ENCODE results near the gene SEC24B.

DNA sequence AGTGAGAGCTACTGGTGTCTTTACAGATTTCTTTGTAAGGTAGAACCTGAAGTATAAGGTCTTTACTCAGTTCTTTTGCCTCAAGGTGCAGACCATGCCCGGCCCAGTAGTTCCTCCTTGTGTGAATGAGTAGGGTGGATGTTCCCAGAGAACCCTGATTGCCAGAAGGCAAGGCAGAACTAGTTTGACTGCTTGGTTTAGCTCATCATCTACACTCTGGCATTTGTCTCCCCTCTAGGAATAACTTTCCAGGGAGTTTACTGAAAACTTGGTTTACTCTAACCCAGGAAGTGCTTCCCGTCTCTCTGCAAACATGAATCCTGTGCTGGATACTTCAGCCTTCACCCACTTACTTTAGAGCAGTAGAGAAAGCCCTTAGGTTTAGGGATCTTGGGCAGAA, 155.5 kb downstream of the SEC24B start:
- TF ChIP-seq, protein P1, sequence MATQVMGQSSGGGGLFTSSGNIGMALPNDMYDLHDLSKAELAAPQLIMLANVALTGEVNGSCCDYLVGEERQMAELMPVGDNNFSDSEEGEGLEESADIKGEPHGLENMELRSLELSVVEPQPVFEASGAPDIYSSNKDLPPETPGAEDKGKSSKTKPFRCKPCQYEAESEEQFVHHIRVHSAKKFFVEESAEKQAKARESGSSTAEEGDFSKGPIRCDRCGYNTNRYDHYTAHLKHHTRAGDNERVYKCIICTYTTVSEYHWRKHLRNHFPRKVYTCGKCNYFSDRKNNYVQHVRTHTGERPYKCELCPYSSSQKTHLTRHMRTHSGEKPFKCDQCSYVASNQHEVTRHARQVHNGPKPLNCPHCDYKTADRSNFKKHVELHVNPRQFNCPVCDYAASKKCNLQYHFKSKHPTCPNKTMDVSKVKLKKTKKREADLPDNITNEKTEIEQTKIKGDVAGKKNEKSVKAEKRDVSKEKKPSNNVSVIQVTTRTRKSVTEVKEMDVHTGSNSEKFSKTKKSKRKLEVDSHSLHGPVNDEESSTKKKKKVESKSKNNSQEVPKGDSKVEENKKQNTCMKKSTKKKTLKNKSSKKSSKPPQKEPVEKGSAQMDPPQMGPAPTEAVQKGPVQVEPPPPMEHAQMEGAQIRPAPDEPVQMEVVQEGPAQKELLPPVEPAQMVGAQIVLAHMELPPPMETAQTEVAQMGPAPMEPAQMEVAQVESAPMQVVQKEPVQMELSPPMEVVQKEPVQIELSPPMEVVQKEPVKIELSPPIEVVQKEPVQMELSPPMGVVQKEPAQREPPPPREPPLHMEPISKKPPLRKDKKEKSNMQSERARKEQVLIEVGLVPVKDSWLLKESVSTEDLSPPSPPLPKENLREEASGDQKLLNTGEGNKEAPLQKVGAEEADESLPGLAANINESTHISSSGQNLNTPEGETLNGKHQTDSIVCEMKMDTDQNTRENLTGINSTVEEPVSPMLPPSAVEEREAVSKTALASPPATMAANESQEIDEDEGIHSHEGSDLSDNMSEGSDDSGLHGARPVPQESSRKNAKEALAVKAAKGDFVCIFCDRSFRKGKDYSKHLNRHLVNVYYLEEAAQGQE (IDR thresholded peaks at IDR 0.05; ENCODE audit: insufficient read depth in 1 of 2, low read depth in 2 of 2, low read length in 2 of 2), result no peak
- no peak for TF ChIP-seq TAF1 (IDR thresholded peaks at IDR 0.05; ENCODE audit: borderline replicate concordance, insufficient read depth, low read length)
- TF ChIP-seq POLR2AphosphoS5 (IDR thresholded peaks at IDR 0.05; ENCODE audit: low read depth, low read length), result no peak
- TF ChIP-seq SIN3A (IDR thresholded peaks at IDR 0.05; ENCODE audit: borderline replicate concordance, insufficient read depth, low read length), result no peak

All from PFSK-1 (cell line).